Renal pelvis (tissue), 12 donors: Measurements from ENCODE around the gene PHLDA1. TPM values are rescaled to one million over a fixed set of nuclear protein-coding genes. Genes with fewer than 3 reads are reported as not detected.

Experiments used
- DNase-seq: peaks from one replicate; pipeline ENCODE4 v3.0.0-alpha.2; 2013
- long read RNA-seq, 16 experiments: transcript quantifications; one replicate each; lab custom pipeline, GENCODE V29; 2026
- polyA plus RNA-seq, 3 donors: library from polyadenylated mRNA; unstranded; fragments of 120-200 nt; gene quantifications; one replicate each; pipeline ENCODE4 v1.2.1, GENCODE V29; 2013; ENCODE audit not compliant: insufficient read length in 3 of 3

The PHLDA1 gene
- polyA plus RNA-seq, result 10 to 100 TPM; 33.3 to 36.4 (median 35.4) TPM
- long read RNA-seq, donor 1, full-length matches to known transcripts, result 23 of 23 reads
- long read RNA-seq, donor 1, partial matches to known transcripts, result 0 of 23 reads
- long read RNA-seq, donor 1, other reads (novel, unspliced or antisense), result 0 of 23 reads
- long read RNA-seq, donor 2, full-length matches to known transcripts, result 23 of 32 reads
- long read RNA-seq, donor 2, partial matches to known transcripts, result 9 of 32 reads
- long read RNA-seq, donor 2, other reads (novel, unspliced or antisense), result 0 of 32 reads
- long read RNA-seq, donor 3, full-length matches to known transcripts, result 17 of 17 reads
- long read RNA-seq, donor 3, partial matches to known transcripts, result 0 of 17 reads
- long read RNA-seq, donor 3, other reads (novel, unspliced or antisense), result 0 of 17 reads
- long read RNA-seq, donor 4, full-length matches to known transcripts, result 18 of 18 reads
- long read RNA-seq, donor 4, partial matches to known transcripts, result 0 of 18 reads
- long read RNA-seq, donor 4, other reads (novel, unspliced or antisense), result 0 of 18 reads
- long read RNA-seq, donor 5, full-length matches to known transcripts, result 23 of 23 reads
- long read RNA-seq, donor 5, partial matches to known transcripts, result 0 of 23 reads
- long read RNA-seq, donor 5, other reads (novel, unspliced or antisense), result 0 of 23 reads
- long read RNA-seq, donor 6, full-length matches to known transcripts, result 20 of 20 reads
- long read RNA-seq, donor 6, partial matches to known transcripts, result 0 of 20 reads
- long read RNA-seq, donor 6, other reads (novel, unspliced or antisense), result 0 of 20 reads
- long read RNA-seq, donor 7, full-length matches to known transcripts, result 36 of 82 reads
- long read RNA-seq, donor 7, partial matches to known transcripts, result 46 of 82 reads
- long read RNA-seq, donor 7, other reads (novel, unspliced or antisense), result 0 of 82 reads
- long read RNA-seq, donor 8, full-length matches to known transcripts, result 11 of 11 reads
- long read RNA-seq, donor 8, partial matches to known transcripts, result 0 of 11 reads
- long read RNA-seq, donor 8, other reads (novel, unspliced or antisense), result 0 of 11 reads
- long read RNA-seq, donor 9, full-length matches to known transcripts, result 24 of 56 reads
- long read RNA-seq, donor 9, partial matches to known transcripts, result 32 of 56 reads
- long read RNA-seq, donor 9, other reads (novel, unspliced or antisense), result 0 of 56 reads
- long read RNA-seq, donor 10, full-length matches to known transcripts, result 13 of 13 reads
- long read RNA-seq, donor 10, partial matches to known transcripts, result 0 of 13 reads
- long read RNA-seq, donor 10, other reads (novel, unspliced or antisense), result 0 of 13 reads
- long read RNA-seq, donor 11, full-length matches to known transcripts, result 15 of 15 reads
- long read RNA-seq, donor 11, partial matches to known transcripts, result 0 of 15 reads
- long read RNA-seq, donor 11, other reads (novel, unspliced or antisense), result 0 of 15 reads
- long read RNA-seq, donor 12, full-length matches to known transcripts, result 33 of 33 reads
- long read RNA-seq, donor 12, partial matches to known transcripts, result 0 of 33 reads
- long read RNA-seq, donor 12, other reads (novel, unspliced or antisense), result 0 of 33 reads
- long read RNA-seq, donor 13, full-length matches to known transcripts, result 14 of 14 reads
- long read RNA-seq, donor 13, partial matches to known transcripts, result 0 of 14 reads
- long read RNA-seq, donor 13, other reads (novel, unspliced or antisense), result 0 of 14 reads
- long read RNA-seq, donor 14, result 0 reads
- long read RNA-seq, donor 15, full-length matches to known transcripts, result 39 of 70 reads
- long read RNA-seq, donor 15, partial matches to known transcripts, result 31 of 70 reads
- long read RNA-seq, donor 15, other reads (novel, unspliced or antisense), result 0 of 70 reads
- long read RNA-seq, donor 16, full-length matches to known transcripts, result 16 of 16 reads
- long read RNA-seq, donor 16, partial matches to known transcripts, result 0 of 16 reads
- long read RNA-seq, donor 16, other reads (novel, unspliced or antisense), result 0 of 16 reads

DNA sequence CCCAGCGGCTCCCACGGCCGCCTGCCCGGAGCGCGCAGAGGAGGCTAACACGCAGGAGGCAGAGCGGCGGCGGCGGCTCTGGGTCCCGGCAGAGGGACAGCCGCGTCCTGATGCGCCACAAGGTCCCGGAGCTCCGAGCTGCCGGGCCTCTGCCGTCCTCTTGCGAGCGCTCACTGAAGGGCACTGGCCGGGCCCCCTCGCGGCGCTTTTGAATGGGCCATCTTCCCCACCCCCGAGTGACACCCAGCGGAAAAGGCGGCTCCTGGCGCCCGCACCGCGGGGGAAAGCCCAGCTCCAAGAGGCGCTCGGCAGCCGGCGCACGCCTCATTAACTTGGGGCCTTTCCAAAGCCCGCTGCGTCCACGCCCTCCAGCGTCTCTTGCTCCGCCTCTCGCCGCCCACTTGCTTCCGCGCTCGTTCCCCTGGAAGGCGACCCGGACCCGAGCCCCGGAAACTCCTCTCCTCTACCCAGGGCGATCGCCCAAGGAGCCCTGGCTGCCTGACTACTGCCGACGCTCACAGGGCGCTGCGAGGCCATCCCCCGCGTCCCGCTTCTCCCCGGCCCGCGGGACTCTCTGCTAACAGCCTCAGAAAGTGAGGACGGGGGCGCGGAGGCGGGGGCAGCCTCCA is at the start of gene PHLDA1:
TSS of gene PHLDA1 (minus strand) at position 363 of the 629 bp plus-strand sequence.
- peak; percentile 97 for DNase-seq

- DNase-seq, result no peak
Observed at GRCh38 chr12:76080729-76081415, 49.3 kb upstream of the PHLDA1 start.

DNA sequence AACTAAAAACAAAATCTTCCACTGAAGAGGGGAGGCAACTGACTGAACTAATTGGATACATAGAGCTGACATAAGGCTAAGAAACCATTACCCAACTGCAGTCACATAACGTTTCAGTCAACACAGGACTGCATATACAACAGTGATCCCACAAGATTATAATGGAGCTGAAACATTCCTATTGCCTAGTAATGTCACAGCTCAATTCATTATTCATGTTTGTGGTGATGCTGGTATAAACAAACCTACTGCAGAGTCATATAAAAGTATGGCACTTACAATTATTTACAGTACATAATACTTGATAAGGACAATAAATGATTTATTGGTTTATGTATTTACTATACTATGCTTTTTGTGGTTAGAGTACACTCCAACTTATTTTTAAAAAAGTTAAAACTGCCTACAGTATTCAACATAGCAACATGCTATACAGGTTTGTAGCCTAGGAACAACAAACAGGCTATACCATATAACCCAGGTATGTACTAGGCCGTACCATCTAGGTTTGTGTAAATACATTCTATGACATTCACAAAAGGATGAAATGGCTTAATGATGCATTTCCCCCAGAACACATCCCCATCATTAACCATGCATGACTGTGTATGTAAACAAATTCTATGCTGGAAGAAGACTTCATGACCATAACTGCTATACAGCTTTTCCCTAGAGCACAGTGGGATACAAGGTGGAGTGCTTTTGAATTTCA is 48.6 kb upstream of the PHLDA1 start:
- DNase-seq, result no peak

GRCh38 chr12:76078748-76079147 is 47.2 kb upstream of the PHLDA1 start:
- DNase-seq, result no peak

GRCh38 chr12:76075448-76075847 is 43.9 kb upstream of the PHLDA1 start:
- no peak for DNase-seq

- no peak for DNase-seq
Observed at GRCh38 chr12:76074701-76075336, 43.2 kb upstream of the PHLDA1 start.

DNA sequence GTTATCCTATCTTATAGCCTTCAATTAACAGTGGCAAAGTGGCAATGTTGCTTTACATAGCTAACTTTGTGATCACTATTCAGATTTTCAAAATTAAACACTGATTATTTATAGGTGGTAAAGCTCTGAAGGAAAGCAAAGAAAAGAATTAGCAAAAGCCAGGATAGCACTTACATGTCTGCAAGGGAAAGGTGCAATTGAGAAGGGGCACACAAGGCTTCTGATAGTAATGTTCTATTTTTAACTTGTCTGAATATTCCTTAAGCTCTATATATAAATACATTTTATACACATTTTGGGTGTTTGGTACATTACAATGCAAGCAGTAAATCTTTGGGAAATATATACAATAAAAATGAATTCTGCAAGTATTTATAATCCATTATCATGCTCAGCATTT is 42.0 kb upstream of the PHLDA1 start:
- DNase-seq, result no peak

- DNase-seq, result no peak
Observed at GRCh38 chr12:76072568-76072967, 41.0 kb upstream of the PHLDA1 start.

DNA sequence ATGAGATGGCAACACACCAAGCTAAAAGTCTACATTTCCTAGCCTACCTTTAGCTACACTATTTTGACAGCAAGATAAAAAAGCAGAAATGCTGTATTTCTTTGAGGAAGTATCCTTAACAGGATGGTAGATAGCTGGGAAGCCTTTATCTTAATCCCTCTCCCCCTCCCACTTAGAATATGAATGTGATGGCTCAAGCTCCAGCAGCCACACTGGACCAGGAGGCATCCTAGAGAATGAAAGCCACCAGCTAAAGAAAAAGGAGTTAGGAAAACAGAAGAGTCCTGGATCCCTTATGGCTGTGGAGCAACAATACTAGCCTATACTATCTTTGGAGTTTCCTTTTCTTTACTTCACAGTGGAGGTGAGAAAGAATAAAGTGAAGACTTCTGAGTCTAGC is 37.8 kb upstream of the PHLDA1 start:
- DNase-seq, result no peak

DNA sequence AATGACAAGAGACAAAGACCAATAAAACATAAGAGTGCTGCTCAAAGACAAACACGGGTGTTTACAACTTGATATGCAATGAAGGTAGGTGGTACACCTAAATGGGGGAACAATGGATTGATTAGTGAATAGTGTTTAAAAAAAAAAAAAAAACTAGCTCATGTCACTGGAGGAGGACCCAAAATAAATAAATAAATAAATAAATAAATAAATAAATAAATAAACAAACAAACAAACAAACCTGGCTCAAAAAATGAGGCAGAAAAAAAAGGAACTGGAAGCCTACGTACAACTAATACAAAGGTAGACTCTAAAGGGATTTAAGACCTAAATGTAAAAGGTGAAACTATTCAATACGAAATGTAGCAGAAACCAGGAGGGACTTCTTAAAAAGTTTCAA is 34.3 kb upstream of the PHLDA1 start:
- no peak for DNase-seq

- DNase-seq, result no peak
Observed at GRCh38 chr12:76064904-76065303, 33.3 kb upstream of the PHLDA1 start.

DNA sequence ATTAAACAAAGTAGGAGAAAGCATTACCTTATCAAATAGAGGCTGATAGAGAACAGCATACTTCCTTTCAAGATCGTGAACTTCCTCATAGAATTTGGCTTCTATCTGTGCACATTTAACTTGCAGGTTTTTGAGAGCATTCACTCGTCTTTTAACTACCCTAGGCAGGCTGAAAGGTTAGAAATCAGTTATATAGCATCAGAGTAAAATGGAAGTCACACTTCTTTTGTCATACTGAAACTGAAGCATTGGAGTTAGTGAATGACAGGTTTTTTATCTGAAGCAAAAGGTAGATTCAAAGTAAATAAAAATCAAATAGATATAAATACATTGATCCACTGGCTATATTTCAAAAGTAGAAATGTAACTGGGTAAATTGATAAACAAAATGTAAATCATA is 28.5 kb upstream of the PHLDA1 start:
- DNase-seq, result no peak

DNA sequence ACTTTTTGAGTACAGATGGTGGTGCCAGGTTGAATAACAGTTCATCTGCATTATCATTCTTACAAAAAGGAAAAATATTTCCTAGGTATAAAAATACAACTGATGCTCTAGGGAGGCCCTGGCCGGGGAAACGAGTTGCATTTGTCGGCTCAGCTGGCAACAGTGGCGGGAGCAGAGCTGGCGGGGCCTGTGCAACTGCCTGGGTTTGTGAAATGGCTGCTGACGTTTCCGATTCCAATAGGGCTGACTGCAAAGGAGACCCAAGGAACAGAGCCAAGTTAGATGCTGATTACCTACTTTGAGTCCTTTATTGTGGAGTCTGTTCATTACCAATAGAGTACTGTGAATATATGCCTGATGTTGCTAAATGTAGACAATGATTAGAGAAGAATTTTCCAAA is 25.8 kb upstream of the PHLDA1 start:
- no peak for DNase-seq

- no peak for DNase-seq
Observed at GRCh38 chr12:76055393-76055792, 23.8 kb upstream of the PHLDA1 start.

DNA sequence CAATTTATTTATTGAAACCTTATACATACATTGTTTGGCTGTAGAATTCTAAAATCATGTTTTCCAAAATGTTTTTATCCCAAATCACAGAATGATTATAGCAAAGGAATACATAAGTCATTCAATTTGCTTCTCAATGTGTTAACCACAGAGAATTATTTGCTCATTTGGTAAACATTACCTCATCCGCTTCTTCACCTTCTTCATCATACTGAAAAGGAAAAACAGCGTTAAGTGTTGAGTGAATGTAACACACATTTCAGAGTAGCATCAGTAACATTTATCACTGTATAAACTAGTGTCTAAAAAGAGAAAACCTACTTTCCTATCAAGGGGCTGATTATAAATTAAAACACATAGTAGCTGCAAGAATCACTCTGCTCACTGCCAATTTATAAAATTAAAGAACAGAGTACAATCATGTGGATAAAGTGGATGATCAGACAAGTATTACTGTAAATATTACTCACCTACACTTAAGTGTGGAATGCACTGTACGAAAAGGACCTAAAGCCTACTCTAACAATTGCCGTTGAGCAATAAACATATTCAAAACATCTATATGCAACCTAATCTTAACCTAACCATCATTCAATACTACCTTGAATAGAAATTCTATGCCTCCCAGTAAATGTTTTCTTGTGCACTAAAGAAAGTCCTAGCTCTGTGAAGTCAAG is 18.1 kb upstream of the PHLDA1 start:
- no peak for DNase-seq

DNA sequence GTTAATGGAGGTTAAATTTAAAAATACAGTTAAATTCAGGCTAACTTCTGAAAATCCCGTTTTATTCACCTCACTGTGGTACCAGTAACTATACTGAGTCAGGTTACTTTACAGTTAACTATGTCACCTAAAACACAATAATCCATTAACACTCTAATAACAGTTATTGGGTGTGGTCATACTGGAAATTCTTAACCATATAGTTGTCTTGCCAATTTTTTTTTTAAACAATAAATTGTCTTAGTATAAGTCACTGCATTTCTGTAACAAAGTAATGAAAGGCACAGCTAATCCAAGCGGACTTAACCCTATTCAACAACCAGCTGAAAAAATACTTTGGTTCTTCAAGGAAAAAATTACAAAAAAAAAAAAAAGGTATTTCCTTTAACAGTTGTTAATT is 16.2 kb upstream of the PHLDA1 start:
- no peak for DNase-seq

DNA sequence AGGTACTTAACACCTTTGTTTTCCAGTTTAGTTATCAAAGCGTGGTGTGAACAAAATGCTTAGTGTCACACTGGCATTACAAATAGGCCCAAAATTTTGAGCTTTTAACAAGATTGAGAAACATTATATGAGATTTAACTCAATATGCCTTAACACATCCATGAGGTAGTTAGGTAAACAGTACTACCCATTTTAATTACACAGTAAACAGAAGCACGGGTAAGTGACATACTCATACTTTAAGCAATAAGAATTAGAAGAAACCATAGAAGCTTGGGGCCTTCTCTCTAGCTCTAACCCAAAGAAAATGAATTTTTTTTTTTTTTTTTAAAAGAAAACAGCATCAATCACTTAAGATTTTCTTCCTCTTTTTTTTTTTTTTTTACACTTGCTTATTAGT is 15.5 kb upstream of the PHLDA1 start:
- DNase-seq, result no peak

- DNase-seq, result no peak
Observed at GRCh38 chr12:76043377-76043776, 11.8 kb upstream of the PHLDA1 start.
